Psoas muscle (tissue), 8 donors: ENCODE data around the gene BCAS4. TPM values are rescaled to one million over a fixed set of nuclear protein-coding genes. Genes with fewer than 3 reads are reported as not detected.
"Not testable (repeated sequence)": the region's sequence is repeated elsewhere in the genome, so short reads cannot be mapped to it uniquely, and the experiment has no call there.

Source experiments
- ATAC-seq, 4 donors: fragments of 200-7000 bp; cut with Tn5 transposase; one replicate each; pipeline ENCODE4 v1.9.1; 2020; ENCODE audit warnings: moderate library complexity in 3 of 4, mild to moderate bottlenecking in 2 of 4
- DNase-seq, 2 donors: peaks; one replicate each; pipeline ENCODE4 v3.0.0-alpha.2; 2020
- H3K27ac ChIP-seq: fragments of 200-600 bp; one replicate; pipeline ENCODE4 v1.8.0; 2022
- H3K27me3 ChIP-seq, 3 donors: fragments of 200-600 bp in 1 of 3; one replicate each; pipeline versions ENCODE4 v1.6.1 to v1.8.0; 2013 to 2022; ENCODE audit warnings: low read length in 2 of 3, mild to moderate bottlenecking in 2 of 3, moderate library complexity in 1 of 3; ENCODE audit not compliant: insufficient read depth in 3 of 3
- H3K36me3 ChIP-seq, 2 donors: fragments of 200-600 bp in 1 of 2; one replicate each; pipeline versions ENCODE4 v1.6.1 to v1.8.0; 2013 to 2022; ENCODE audit warnings: low read depth in 1 of 2, mild to moderate bottlenecking in 1 of 2, moderate library complexity in 1 of 2; ENCODE audit not compliant: insufficient read depth in 1 of 2
- H3K4me1 ChIP-seq: fragments of 200-600 bp; one replicate; pipeline ENCODE4 v1.8.0; 2022
- H3K4me3 ChIP-seq: fragments of 200-600 bp; one replicate; pipeline ENCODE4 v1.8.0; 2022; ENCODE audit warnings: mild to moderate bottlenecking
- H3K9me3 ChIP-seq: fragments of 200-600 bp; one replicate; pipeline ENCODE4 v1.8.0; 2022
- CTCF ChIP-seq: fragments of 200-600 bp; IDR thresholded peaks from one replicate; pipeline ENCODE4 v1.8.0; 2022; ENCODE audit warnings: antibody characterized with exemption
- WGBS, 3 donors: extraction: QIAGEN DNeasy Blood & Tissue Kit; methylation state at CpG; one replicate each; pipeline versions ENCODE4 v1.1.6 to v1.1.7; 2013; 5-methylcytosine and 5-hydroxymethylcytosine counted together
- intact Hi-C, 2 donors: fragments of 100-400 bp; cut with DNase I; formaldehyde crosslinking; loops; one replicate each; pipeline versions ENCODE4 v1.11.0 to v1.14.2; 2022
- polyA plus RNA-seq, 3 donors: library from polyadenylated mRNA; stranded (reverse); fragments of 200-250 nt; gene quantifications; one replicate each; pipeline ENCODE4 v1.2.3, GENCODE V29; 2013
- total RNA-seq, 4 donors: library from RNA; stranded (reverse); fragmentation: NEBNext Ultra II Directional in 2 of 4; extraction: Animal tissue kit (Norgen Biotek cat#: 25700) in 2 of 4; gene quantifications; one replicate each; pipeline versions ENCODE4 v1.2.1 to v1.2.4, GENCODE V29; 2021 to 2023
- donor health status: healthy with polysubstance abuse.
- donor health status: DM: no; HTN: no; CAD: no; lungs with moderate emphysema.
- donor health status: Bipolar disorder and iron deficiency.
- donor health status: healthy.
- donor health status: DM: yes; HTN: yes; CAD: no.
- donor health status: DM: no; HTN: no; CAD: no.
- donor health status: DM: no; HTN: no; CAD: no.
- donor health status: DM: yes; HTN: yes; CAD: no.

The BCAS4 gene
- total and polyA plus RNA-seq, 7 donors, result 0.24 to 1.9 (median 0.38) TPM

GRCh38 chr20:50765674-50766073, 29.2 kb upstream of the BCAS4 start:
- TF ChIP-seq CTCF, result no peak
- H3K4me1 ChIP-seq, result peaks cover 18% of the 10 kb centered on the region
- H3K27me3 ChIP-seq, result no peaks in the 10 kb centered on the region
- H3K9me3 ChIP-seq, result no peaks in the 10 kb centered on the region
- no peak overlapping the region for H3K4me3 ChIP-seq
- H3K36me3 ChIP-seq, result no peaks in the 10 kb centered on the region
- DNase-seq (no peak), ATAC-seq (no peak)
- intact Hi-C loops, result no loop called here
- no peak overlapping the region for H3K27ac ChIP-seq
- WGBS, 3 donors, result 62 to 76% (median 64%) methylated on average over 3 of the region's 3 CpGs

GRCh38 chr20:50766955-50767809, 27.7 kb upstream of the BCAS4 start:
- ATAC-seq, H3K36me3 ChIP-seq, H3K9me3 ChIP-seq, intact Hi-C loops, DNase-seq, H3K27ac ChIP-seq, H3K4me1 ChIP-seq, H3K27me3 ChIP-seq, H3K4me3 ChIP-seq: not testable (repeated sequence)
- WGBS, 3 donors, result 63 to 67% (median 63%) methylated on average over 7 to 8 of the region's 10 CpGs

- H3K9me3 ChIP-seq, intact Hi-C loops, H3K27me3 ChIP-seq, H3K27ac ChIP-seq, H3K36me3 ChIP-seq, H3K4me1 ChIP-seq, ATAC-seq, H3K4me3 ChIP-seq, DNase-seq: not testable (repeated sequence)
- WGBS, 3 donors, result 46 to 77% (median 51%) methylated on average over 5 to 6 of the region's 7 CpGs
Observed at GRCh38 chr20:50768991-50769390, 25.9 kb upstream of the BCAS4 start.

- WGBS, 3 donors, result 70 to 78% (median 77%) methylated on average over 8 to 12 of the region's 12 CpGs
- DNase-seq, H3K4me3 ChIP-seq, H3K4me1 ChIP-seq, ATAC-seq, intact Hi-C loops, H3K27me3 ChIP-seq, H3K27ac ChIP-seq, H3K36me3 ChIP-seq, H3K9me3 ChIP-seq: not testable (repeated sequence)
Observed at GRCh38 chr20:50769551-50770085, 25.2 kb upstream of the BCAS4 start.

GRCh38 chr20:50771419-50772080, 23.3 kb upstream of the BCAS4 start:
- H3K4me1 ChIP-seq, H3K9me3 ChIP-seq, DNase-seq, H3K4me3 ChIP-seq, H3K36me3 ChIP-seq, ATAC-seq, H3K27ac ChIP-seq, intact Hi-C loops, H3K27me3 ChIP-seq: not testable (repeated sequence)
- 78 to 84% (median 83%) methylated on average over 2 to 5 of the region's 8 CpGs for WGBS, 3 donors

- no peak for ATAC-seq
- H3K36me3 ChIP-seq, result no peaks in the 10 kb centered on the region
Observed at GRCh38 chr20:50772420-50773185, 22.3 kb upstream of the BCAS4 start.

More at GRCh38 chr20:50772420-50773185, 22.3 kb upstream of the BCAS4 start:
- peaks cover 0 to 7% (median 0%) of the 10 kb centered on the region in 3 donors for H3K27me3 ChIP-seq
- intact Hi-C loops, result no loop called here
- H3K9me3 ChIP-seq, result no peaks in the 10 kb centered on the region
- no peak for TF ChIP-seq CTCF
- H3K4me1 ChIP-seq, result no peaks in the 10 kb centered on the region
- WGBS, 3 donors, result 67 to 73% (median 69%) methylated on average over 5 of the region's 5 CpGs
- H3K27ac ChIP-seq, result no peak overlapping the region
- DNase-seq, result no peak
- no peak overlapping the region for H3K4me3 ChIP-seq
